Measurements from ENCODE around the gene C6orf89.
A peak's percentile ranks its signal among the peaks of the same experiment; 100 is the strongest.

The C6orf89 gene

GRCh38 chr6:36967757-36968156 lies 82.0 kb downstream of the C6orf89 start:
- DNase-seq (ENCODE audit: low spot score) (no peak), FAIRE-seq (no peak)

DNA sequence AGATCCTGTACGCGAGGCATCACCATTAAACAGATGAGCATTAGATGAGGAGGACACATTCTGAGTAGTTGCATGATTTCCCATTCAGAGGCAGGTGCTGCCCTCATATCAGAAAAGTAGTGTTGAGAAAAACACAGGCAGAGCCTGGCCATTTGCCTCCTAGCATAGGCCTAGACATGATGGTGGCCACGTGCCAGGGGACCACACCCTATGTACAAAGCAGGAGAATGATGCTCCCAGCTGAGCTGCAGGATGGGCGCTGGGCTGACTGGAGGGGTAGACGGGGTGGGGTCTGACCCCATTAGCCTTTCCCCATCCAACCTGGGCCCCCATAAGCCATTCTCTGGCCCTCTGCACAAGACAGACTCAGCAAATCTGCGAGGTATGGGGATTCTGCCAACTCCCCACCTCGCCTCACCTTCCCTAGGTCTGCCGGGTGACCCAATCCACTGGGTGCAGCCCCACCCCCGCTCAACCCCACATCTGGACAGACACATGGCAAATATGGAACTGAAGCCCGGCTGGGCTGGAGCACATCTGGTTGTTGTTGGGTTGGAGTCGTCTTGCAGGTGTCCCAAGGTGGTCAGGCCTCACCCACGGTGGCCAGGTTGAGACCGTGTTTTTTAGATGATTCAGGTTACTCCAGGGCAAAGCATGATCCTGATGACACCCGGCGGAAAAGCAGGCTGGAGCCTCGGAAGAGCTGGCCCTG lies 82.7 kb downstream of the C6orf89 start:
- DNase-seq (ENCODE audit: low spot score) (no peak), FAIRE-seq (no peak)

- FAIRE-seq (no peak), DNase-seq (ENCODE audit: low spot score) (no peak)
Observed at GRCh38 chr6:36969240-36969691, 83.5 kb downstream of the C6orf89 start.

DNA sequence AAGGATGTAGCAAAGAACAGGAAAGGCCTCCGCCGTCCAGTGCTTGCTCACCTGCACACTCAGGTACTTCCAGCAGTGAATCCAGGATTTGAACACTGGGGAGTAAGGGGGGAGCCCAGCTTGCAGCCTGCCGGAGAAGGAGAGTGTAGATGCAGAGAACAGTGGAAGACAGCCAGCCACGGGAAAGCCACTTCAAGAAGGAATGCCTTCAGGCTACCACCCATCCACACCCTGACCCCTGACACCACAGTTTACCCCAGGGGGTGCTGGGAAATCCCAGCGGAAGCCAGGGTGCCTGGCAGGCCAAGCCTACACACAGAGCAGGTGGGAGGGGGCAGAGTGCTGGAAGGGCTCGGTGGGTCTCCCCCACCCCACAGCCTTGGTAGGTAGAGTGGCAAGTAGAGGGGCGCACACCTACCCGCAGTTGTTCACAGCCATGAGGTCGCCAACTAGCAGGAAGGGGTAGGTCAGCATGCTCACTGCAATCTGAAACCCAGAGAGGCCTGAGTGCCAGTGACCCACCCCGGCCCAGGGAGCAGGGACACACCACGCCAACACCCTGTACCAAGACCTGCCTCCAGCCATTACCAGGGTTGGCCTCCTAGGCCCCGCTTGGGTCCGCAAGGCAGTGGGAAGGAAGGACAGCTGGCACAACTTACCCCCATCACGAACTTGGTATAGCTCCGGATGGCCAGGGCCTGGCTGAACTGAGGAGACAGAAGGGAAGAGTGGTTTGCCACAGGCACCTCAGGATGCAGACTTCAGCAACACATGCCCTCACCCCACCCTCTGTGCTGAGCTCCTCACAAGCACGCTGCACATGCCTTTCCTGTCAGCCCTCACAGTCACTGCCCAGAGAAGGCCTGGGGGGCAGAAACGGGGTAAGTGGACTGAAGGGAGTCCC lies 84.5 kb downstream of the C6orf89 start:
- no peak for FAIRE-seq

GRCh38 chr6:36970892-36971842 lies 85.4 kb downstream of the C6orf89 start:
- DNase-seq (ENCODE audit: low spot score) = no peak
- no peak for FAIRE-seq

More for the DNA sequence above, 84.5 kb downstream of the C6orf89 start:
- no peak for DNase-seq (ENCODE audit: low spot score)

- no peak for FAIRE-seq
- DNase-seq (ENCODE audit: low spot score) = no peak
Observed at GRCh38 chr6:36971921-36972673, 86.3 kb downstream of the C6orf89 start.

- FAIRE-seq (no peak), DNase-seq (ENCODE audit: low spot score) (no peak)
Observed at GRCh38 chr6:36973190-36973589, 87.4 kb downstream of the C6orf89 start.

GRCh38 chr6:36973647-36974046 lies 87.9 kb downstream of the C6orf89 start:
- DNase-seq (ENCODE audit: low spot score) (no peak), FAIRE-seq (no peak)

- no peak for FAIRE-seq
- DNase-seq (ENCODE audit: low spot score) = no peak
Observed at GRCh38 chr6:36975231-36976006, 89.7 kb downstream of the C6orf89 start.

GRCh38 chr6:36976007-36976264 lies 90.2 kb downstream of the C6orf89 start:
- FAIRE-seq (no peak), DNase-seq (ENCODE audit: low spot score) (no peak)

DNA sequence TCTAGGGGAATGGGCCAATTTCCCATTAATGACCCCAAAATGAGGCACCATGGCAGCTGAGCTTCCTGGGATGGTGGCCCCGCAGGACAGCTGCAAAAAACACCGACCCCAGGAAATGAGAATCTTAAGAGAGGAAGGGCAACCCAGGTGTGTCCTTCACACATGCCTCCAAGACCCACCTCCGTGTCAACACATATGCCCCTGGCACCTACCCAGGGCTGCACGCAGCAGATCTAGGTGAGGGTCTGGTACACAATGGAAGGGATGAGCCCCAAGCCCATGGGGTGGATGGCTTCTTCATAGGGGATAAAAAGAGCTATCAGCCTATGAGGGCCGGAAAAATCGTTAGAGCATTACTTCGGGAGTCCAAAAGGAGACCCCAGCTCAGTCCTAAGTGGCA lies 90.8 kb downstream of the C6orf89 start:
- no peak for DNase-seq (ENCODE audit: low spot score)

DNA sequence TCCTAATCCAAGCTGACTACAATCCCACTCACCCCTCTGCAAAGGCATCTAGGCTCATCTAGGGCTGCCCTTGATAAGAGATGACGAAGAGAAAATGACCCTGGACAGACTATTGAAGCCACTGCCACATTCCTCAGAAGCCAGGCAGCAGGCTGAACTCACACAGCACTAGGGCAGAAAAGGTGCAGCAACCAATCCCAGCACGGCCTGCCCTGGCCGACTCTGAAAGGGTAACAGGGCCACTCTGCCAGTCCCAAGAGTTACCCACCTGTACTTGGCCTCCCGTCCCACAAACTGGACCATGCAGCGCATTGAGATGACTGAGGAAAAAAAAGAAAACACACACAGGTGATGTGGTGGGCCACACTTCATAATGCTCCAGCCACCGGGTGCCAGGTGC lies 91.2 kb downstream of the C6orf89 start:
- DNase-seq (ENCODE audit: low spot score) (no peak), FAIRE-seq (no peak)

More for the DNA sequence above, 90.8 kb downstream of the C6orf89 start:
- no peak for FAIRE-seq

- FAIRE-seq (peak; percentile 58), DNase-seq (ENCODE audit: low spot score) (peak; percentile 32)
Observed at GRCh38 chr6:36977470-36977941, 91.8 kb downstream of the C6orf89 start.

All from urothelium cell line (cell line).